AG10803 (cell line): Measurements from ENCODE around the gene DNAJC21.
A peak's percentile ranks its signal among the peaks of the same experiment; 100 is the strongest.
"Not testable (repeated sequence)": the region's sequence is repeated elsewhere in the genome, so short reads cannot be mapped to it uniquely, and the experiment has no call there.

Experiments
- DNase-seq: peaks from one replicate; pipeline ENCODE4 v3.0.0; 2010; ENCODE audit warnings: low read depth
- H3K4me3 ChIP-seq: 2 replicates; pipeline ENCODE4 v1.5.1; 2011; ENCODE audit warnings: mild to moderate bottlenecking, low read length, control low read depth
- TF ChIP-seq, protein P1 (sequence below): conservative IDR thresholded peaks from 2 replicates; pipeline ENCODE4 v1.5.1; 2011; ENCODE audit warnings: mild to moderate bottlenecking, low read length, control low read depth, inconsistent platforms

Gene DNAJC21

DNA sequence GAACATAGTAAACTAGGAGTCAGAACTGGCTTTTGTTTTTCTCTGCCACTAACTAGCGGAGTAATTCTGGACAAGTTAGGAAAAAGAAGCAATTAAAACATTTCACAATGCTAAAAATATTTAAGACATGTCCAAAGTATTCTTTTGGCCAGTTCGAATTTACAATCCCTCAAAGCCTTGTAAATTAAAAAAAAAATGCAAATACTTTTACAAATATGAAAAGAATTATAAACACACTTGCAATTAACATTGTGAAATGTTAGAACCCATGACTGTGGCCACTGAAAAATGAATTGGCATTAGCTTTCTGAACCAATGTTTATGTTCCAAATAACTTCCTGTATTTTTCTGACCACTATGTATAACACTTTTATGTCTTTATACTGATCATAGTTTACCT lies 16.3 kb upstream of the DNAJC21 start:
- TF ChIP-seq, protein P1, sequence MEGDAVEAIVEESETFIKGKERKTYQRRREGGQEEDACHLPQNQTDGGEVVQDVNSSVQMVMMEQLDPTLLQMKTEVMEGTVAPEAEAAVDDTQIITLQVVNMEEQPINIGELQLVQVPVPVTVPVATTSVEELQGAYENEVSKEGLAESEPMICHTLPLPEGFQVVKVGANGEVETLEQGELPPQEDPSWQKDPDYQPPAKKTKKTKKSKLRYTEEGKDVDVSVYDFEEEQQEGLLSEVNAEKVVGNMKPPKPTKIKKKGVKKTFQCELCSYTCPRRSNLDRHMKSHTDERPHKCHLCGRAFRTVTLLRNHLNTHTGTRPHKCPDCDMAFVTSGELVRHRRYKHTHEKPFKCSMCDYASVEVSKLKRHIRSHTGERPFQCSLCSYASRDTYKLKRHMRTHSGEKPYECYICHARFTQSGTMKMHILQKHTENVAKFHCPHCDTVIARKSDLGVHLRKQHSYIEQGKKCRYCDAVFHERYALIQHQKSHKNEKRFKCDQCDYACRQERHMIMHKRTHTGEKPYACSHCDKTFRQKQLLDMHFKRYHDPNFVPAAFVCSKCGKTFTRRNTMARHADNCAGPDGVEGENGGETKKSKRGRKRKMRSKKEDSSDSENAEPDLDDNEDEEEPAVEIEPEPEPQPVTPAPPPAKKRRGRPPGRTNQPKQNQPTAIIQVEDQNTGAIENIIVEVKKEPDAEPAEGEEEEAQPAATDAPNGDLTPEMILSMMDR = no peak
- peak overlapping the region; percentile 91 for H3K4me3 ChIP-seq
- DNase-seq = peak; percentile 94

DNA sequence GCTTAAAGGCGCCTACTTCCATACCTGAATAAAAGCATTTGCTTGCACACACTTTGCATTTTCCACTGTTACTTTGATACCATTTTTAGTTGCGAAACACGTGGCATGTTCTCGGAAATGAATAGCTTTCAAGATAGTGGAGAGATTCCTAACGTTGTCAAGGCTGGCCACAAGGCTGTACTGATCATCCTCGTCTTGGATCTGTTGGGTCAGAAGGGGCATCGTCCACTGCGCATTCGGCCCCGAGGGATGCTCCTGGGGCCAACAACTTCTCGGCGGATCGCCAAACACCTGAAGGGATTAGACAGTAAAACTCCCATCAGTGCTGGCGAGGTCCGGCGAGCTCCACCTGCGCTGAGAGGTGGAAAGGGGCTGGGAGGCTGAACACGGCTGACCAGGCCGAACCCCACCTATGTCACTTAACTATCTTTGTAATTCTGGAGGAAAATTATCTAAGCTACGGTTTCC lies 14.7 kb upstream of the DNAJC21 start:
- TF ChIP-seq, protein P1 = no peak
- peak; percentile 52 for DNase-seq
- H3K4me3 ChIP-seq = peak overlapping the region; percentile 91

- TF ChIP-seq, protein P1 = peak; percentile 15; the same call in 1 of the 2 replicates
- H3K4me3 ChIP-seq = peak within 1 kb of the TSS; percentile 91
- DNase-seq = peak; percentile 97
These were observed 14.1 kb upstream of the DNAJC21 start, which contains the start of the genes BRIX1 and RAD1 for GRCh38 chr5:34915139-34915855. BRIX1 (plus strand) TSS chr5:34915711; CDS start chr5:34915739, 28 bp downstream. RAD1 (minus strand) TSS chr5:34915504; CDS start chr5:34914892, 612 bp downstream.

GRCh38 chr5:34915856-34916192 lies 13.5 kb upstream of the DNAJC21 start:
- TF ChIP-seq, protein P1 = no peak
- no peak for DNase-seq
- peak overlapping the region; percentile 91 for H3K4me3 ChIP-seq

GRCh38 chr5:34916518-34916917 lies 12.8 kb upstream of the DNAJC21 start:
- DNase-seq = no peak
- peak overlapping the region; percentile 91 for H3K4me3 ChIP-seq
- TF ChIP-seq, protein P1 = no peak

DNA sequence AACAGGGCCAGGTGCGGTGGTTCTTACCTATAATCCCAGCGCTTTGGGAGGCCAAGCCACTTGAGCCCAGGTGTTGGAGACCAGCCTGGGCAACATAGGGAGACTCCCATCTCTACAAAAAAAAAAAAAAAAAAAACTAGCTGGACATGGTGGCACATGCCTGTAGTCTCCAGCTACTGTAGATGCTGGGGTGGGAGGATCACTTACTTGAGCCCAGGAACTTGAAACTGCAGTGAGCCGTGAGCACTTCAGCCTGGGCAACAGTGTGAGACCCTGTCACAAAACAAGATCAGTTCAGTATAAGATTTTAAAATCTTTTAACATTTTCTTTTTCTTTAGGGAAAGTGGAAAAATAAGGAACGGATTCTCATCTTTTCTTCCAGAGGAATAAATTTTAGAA lies 11.3 kb upstream of the DNAJC21 start:
- no peak for DNase-seq
- no peak overlapping the region for H3K4me3 ChIP-seq
- TF ChIP-seq, protein P1 = no peak

DNA sequence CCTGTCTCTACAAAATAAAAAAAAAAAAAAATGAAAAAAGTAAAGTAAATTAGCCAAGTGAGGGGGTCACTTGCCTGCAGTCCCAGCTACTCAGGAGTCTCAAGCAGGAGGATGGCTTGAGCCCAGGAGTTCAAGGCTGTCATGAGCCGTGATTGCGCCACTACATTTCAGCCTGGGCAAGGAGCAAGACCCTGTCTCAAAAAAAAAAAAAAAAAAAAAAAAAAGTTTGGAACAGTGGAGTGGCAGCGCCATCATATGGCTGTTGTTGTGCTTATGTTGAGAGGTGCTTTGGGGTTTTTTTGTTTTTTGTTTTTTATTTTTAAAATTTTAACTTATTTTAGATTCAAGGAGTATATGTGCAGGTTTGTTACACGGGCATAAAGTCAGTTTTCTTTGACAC lies 10.3 kb upstream of the DNAJC21 start:
- no peak overlapping the region for H3K4me3 ChIP-seq
- no peak for DNase-seq
- TF ChIP-seq, protein P1 = peak; percentile 38

DNA sequence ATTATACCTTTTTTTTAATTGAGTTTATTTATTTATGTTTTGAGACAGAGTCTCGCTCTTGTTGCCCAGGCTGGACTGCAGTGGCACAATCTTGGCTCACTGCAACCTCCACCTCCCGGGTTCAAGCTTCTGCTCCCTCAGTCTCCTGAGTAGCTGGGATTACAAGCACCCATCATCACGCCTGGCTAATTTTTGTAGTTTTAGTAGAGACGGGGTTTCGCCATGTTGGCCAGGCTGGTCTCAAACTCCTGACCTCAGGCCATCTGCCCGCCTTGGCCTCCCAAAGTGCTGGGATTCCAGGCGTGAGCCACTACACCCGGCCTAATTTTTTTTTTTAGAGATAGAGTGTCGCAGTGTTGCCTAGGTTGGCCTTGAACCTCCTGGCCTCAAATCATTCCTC lies 6.1 kb upstream of the DNAJC21 start:
- H3K4me3 ChIP-seq, DNase-seq: not testable (repeated sequence)
